GM21390 (cell line): ENCODE results near the gene PRKCE.

Source experiments
- ATAC-seq: cut with Tn5 transposase; IDR thresholded peaks from one replicate; pipeline ENCODE4 v1.9.1; 2021; ENCODE audit not compliant: unreplicated experiment

PRKCE gene

GRCh38 chr2:45664635-45665261, 13.3 kb downstream of the PRKCE start:
- peak; percentile 57 for ATAC-seq

GRCh38 chr2:45668509-45668908, 17.0 kb downstream of the PRKCE start:
- ATAC-seq: no peak

GRCh38 chr2:45669032-45669486, 17.6 kb downstream of the PRKCE start:
- ATAC-seq: no peak

GRCh38 chr2:45670646-45671045, 19.2 kb downstream of the PRKCE start:
- ATAC-seq: no peak

- no peak for ATAC-seq
Observed at GRCh38 chr2:45672138-45672537, 20.7 kb downstream of the PRKCE start.

GRCh38 chr2:45674035-45674816, 22.8 kb downstream of the PRKCE start:
- no peak for ATAC-seq

- no peak for ATAC-seq
Observed at GRCh38 chr2:45675263-45675812, 23.9 kb downstream of the PRKCE start.

- no peak for ATAC-seq
Observed at GRCh38 chr2:45676088-45676487, 24.6 kb downstream of the PRKCE start.

GRCh38 chr2:45678791-45679348, 27.4 kb downstream of the PRKCE start:
- no peak for ATAC-seq

- ATAC-seq: no peak
Observed at GRCh38 chr2:45680351-45680967, 29.0 kb downstream of the PRKCE start.

GRCh38 chr2:45681675-45682074, 30.2 kb downstream of the PRKCE start:
- ATAC-seq: peak; percentile 84

- no peak for ATAC-seq
Observed at GRCh38 chr2:45683292-45683691, 31.8 kb downstream of the PRKCE start.

- no peak for ATAC-seq
Observed at GRCh38 chr2:45684756-45685155, 33.3 kb downstream of the PRKCE start.

- no peak for ATAC-seq
Observed at GRCh38 chr2:45685260-45685659, 33.8 kb downstream of the PRKCE start.

- ATAC-seq: no peak
Observed at GRCh38 chr2:45687964-45688363, 36.5 kb downstream of the PRKCE start.

GRCh38 chr2:45688479-45689298, 37.2 kb downstream of the PRKCE start:
- ATAC-seq: no peak

GRCh38 chr2:45690231-45690630, 38.8 kb downstream of the PRKCE start:
- ATAC-seq: no peak

- peak; percentile 71 for ATAC-seq
Observed at GRCh38 chr2:45691171-45691999, 39.9 kb downstream of the PRKCE start.

- no peak for ATAC-seq
Observed at GRCh38 chr2:45692566-45692965, 41.1 kb downstream of the PRKCE start.
